ENCODE results near the gene GPRIN3.

The GPRIN3 gene

DNA sequence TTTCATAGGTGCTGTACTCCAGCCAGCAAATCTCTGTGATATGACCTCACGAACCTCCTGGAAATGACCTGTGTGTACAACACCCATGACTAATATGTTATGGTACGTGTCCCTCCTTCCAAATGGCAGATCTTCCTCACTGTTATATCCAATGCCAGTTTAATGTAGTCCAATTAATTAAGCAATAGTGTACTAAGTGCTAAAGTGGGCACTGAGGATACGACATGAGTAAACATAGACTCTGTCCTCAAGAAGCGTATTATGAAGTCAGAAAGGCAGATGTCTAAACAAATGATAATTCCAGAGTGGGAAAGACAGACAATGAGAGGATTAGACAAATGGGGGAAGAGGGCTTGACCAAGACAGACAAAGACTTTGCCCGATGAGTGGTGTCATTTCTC, 33.9 kb downstream of the GPRIN3 start:
- FAIRE-seq = no peak

DNA sequence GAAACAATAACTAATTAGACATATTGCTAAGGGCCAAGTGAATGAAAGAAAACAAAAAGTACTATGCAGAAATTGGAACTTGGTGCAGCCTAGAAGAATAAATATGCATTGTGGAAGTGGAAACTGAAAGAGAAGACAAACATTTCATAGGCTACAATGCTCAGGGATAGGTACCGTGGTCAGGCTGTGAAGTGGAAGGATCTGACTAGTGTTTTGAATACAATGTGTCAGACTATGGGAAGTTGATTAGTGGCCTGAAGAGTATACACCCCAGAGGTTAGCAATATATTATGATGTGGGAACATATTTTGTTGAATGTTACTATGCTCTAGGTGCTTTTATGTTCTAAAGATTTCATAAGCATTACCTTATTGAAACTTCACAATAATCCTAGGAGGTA, 36.8 kb downstream of the GPRIN3 start:
- FAIRE-seq (no peak), DNase-seq (ENCODE audit: insufficient read length, low spot score) (no peak)
- TF ChIP-seq, protein P1, sequence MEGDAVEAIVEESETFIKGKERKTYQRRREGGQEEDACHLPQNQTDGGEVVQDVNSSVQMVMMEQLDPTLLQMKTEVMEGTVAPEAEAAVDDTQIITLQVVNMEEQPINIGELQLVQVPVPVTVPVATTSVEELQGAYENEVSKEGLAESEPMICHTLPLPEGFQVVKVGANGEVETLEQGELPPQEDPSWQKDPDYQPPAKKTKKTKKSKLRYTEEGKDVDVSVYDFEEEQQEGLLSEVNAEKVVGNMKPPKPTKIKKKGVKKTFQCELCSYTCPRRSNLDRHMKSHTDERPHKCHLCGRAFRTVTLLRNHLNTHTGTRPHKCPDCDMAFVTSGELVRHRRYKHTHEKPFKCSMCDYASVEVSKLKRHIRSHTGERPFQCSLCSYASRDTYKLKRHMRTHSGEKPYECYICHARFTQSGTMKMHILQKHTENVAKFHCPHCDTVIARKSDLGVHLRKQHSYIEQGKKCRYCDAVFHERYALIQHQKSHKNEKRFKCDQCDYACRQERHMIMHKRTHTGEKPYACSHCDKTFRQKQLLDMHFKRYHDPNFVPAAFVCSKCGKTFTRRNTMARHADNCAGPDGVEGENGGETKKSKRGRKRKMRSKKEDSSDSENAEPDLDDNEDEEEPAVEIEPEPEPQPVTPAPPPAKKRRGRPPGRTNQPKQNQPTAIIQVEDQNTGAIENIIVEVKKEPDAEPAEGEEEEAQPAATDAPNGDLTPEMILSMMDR (IDR thresholded peaks at IDR 0.05; ENCODE audit: insufficient read depth, missing control alignments) = no peak

More for the DNA sequence above, 33.9 kb downstream of the GPRIN3 start:
- no peak for DNase-seq (ENCODE audit: insufficient read length, low spot score)
- TF ChIP-seq, protein P1 (IDR thresholded peaks at IDR 0.05; ENCODE audit: insufficient read depth, missing control alignments) = no peak

DNA sequence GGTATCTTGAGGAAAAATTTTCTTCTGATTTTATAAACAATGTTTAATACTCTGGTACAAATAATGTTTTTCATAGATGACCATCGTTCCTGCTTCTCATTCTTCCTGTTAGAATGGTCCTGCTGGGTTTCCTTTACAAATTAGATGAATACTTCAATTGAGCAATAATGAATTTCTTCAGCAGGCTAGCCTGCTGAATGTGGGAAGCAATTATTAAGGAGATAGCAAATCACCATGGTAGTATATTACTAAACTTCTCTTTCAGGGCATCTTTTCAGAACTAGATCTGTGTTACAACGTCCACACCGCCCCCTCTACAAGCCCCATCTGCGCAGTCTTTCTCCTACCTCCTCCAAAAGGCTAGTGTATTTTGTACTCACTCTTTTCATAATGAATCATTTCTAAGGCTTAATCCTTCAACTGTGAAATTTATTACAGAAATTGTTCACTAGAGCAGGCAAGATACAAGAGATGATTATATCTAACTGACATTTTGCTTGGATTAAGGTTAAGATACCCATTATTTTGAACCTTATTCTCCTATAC, 38.4 kb downstream of the GPRIN3 start:
- no peak for DNase-seq (ENCODE audit: insufficient read length, low spot score)
- no peak for FAIRE-seq
- TF ChIP-seq, protein P1 (IDR thresholded peaks at IDR 0.05; ENCODE audit: insufficient read depth, missing control alignments) = no peak

DNA sequence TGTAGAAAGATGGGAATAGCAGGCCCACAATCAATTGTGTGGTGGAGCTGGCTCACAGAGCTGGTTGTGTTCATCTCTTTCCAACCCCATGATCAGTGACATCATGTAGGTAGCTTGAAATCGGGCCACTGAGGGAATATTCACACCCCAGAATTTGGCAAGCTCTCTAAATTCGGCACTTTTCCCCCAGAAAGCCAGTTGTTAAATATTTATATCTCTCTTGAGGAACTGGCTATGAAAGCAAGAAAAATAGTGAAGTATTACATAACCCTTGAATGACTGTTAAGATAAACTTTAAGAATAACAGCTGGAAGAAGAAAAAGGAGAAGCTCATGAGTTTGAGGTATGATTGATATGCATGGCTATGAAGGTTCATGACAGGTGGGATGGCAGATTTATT, 38.9 kb downstream of the GPRIN3 start:
- FAIRE-seq (no peak), DNase-seq (ENCODE audit: insufficient read length, low spot score) (no peak)
- TF ChIP-seq, protein P1 (IDR thresholded peaks at IDR 0.05; ENCODE audit: insufficient read depth, missing control alignments) = no peak

DNA sequence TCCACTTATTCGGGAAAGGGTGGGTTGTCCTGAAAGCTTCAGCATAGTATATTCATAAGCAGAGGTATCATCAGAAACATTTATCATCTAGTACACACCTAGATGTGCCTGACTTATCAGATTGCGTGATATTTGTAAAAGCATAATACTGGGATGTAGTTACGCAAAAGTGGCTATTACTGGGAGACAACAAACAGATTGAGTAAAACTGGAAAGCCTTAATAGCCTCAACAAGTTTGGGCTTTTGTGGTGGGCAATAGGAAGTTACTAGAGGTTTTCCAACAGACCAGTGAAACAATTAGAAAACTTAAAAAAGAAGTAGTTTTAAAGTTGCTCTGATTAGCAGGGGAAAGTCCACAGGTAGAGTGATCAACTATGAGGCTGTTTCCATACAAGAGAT, 39.8 kb downstream of the GPRIN3 start:
- DNase-seq (ENCODE audit: insufficient read length, low spot score) (no peak), FAIRE-seq (no peak)
- TF ChIP-seq, protein P1 (IDR thresholded peaks at IDR 0.05; ENCODE audit: insufficient read depth, missing control alignments) = no peak

DNA sequence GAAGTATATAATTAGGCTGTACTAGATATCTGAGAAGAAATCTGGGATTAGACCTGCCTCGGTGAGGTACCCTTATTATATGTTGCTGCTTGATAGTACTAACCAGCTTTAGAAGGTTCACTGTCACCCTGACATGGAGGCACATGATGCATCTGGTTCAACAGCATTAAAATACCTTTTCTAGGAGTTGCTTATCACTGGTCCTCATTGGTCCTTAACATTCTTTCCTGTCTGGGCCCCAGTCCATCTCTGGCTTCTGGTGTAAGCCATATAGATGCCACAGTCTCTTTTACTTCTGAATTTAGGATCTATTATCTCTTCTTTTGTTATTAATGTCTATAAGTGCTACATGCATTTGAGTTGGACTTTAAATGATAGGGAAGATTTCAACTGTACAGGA, 40.2 kb downstream of the GPRIN3 start:
- DNase-seq (ENCODE audit: insufficient read length, low spot score) = no peak
- TF ChIP-seq, protein P1 (IDR thresholded peaks at IDR 0.05; ENCODE audit: insufficient read depth, missing control alignments) = no peak
- FAIRE-seq = no peak

DNA sequence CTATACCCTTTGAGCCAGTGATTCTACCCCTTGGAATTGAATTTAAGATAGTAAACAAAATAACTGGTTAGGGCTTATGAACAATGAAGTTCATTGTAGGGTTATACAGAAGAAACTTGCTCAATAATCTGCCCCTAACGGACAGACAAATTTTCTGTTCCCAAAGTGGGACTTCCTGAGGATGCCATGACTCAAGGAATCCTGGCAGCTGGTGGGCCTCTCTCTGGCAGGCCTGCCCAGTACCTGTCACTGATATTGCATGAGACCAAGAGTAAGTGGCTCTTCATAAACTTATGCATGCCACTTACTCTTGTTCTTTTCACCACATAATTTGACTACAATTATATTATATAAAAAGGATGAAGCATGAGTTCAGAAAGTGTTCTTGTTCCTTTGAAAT, 41.5 kb downstream of the GPRIN3 start:
- FAIRE-seq (no peak), DNase-seq (ENCODE audit: insufficient read length, low spot score) (no peak)
- TF ChIP-seq, protein P1 (IDR thresholded peaks at IDR 0.05; ENCODE audit: insufficient read depth, missing control alignments) = no peak
